Ishikawa (cell line): ENCODE measurements around the gene CTSZ.

Experiments used
- CEBPB ChIP-seq: IDR thresholded peaks from 2 replicates; pipeline ENCODE4 v1.6.1; 2012
- CREB1 ChIP-seq: IDR thresholded peaks from 2 replicates; pipeline ENCODE4 v1.6.1; 2012; ENCODE audit warnings: low read depth
- EGR1 ChIP-seq: IDR thresholded peaks from 2 replicates; pipeline ENCODE4 v1.6.1; 2012
- EP300 ChIP-seq: IDR thresholded peaks from 2 replicates; pipeline ENCODE4 v1.6.1; 2012; ENCODE audit warnings: borderline replicate concordance
- NFIC ChIP-seq: IDR thresholded peaks from 2 replicates; pipeline ENCODE4 v1.6.1; 2012
- RAD21 ChIP-seq: IDR thresholded peaks from 2 replicates; pipeline ENCODE4 v1.6.1; 2012; ENCODE audit warnings: low read depth
- REST ChIP-seq: IDR thresholded peaks from 2 replicates; pipeline ENCODE4 v1.6.1; 2012; ENCODE audit warnings: low read depth, mild to moderate bottlenecking
- TAF1 ChIP-seq: IDR thresholded peaks from 2 replicates; pipeline ENCODE4 v1.6.1; 2012; ENCODE audit warnings: low read depth, mild to moderate bottlenecking
- TCF12 ChIP-seq: IDR thresholded peaks from 2 replicates; pipeline ENCODE4 v1.6.1; 2012; ENCODE audit warnings: low read depth
- USF1 ChIP-seq: IDR thresholded peaks from 2 replicates; pipeline ENCODE4 v1.6.1; 2012
- YY1 ChIP-seq: IDR thresholded peaks from 2 replicates; pipeline ENCODE4 v1.6.1; 2012; ENCODE audit warnings: low read depth

- TF ChIP-seq TAF1 (no peak), YY1 (no peak), RAD21 (no peak), REST (no peak), CREB1 (no peak), EP300 (no peak), EGR1 (no peak), USF1 (no peak), NFIC (no peak), CEBPB (no peak), TCF12 (no peak)
These were observed 22.4 kb downstream of the CTSZ start for GRCh38 chr20:58984691-58985090.
